GM19468 (cell line): Measurements from ENCODE around the gene RABGAP1L.
A peak's percentile ranks its signal among the peaks of the same experiment; 100 is the strongest.

Source experiments
- ATAC-seq: cut with Tn5 transposase; IDR thresholded peaks from one replicate; pipeline ENCODE4 v1.9.1; 2021; ENCODE audit warnings: mild to moderate bottlenecking, moderate library complexity, moderate number of reproducible peaks; ENCODE audit not compliant: unreplicated experiment; ENCODE audit errors: extremely low read depth

The RABGAP1L gene

GRCh38 chr1:174965362-174966007 is 806.2 kb downstream of the RABGAP1L start:
- no peak for ATAC-seq

- no peak for ATAC-seq
These were observed 806.8 kb downstream of the RABGAP1L start for GRCh38 chr1:174966008-174966572.

- ATAC-seq: no peak
These were observed 808.8 kb downstream of the RABGAP1L start for GRCh38 chr1:174967845-174968705.

GRCh38 chr1:174968750-174969244 is 809.5 kb downstream of the RABGAP1L start:
- ATAC-seq: peak; percentile 53

GRCh38 chr1:174969977-174970376 is 810.7 kb downstream of the RABGAP1L start:
- ATAC-seq: no peak

- ATAC-seq: no peak
These were observed 812.1 kb downstream of the RABGAP1L start for GRCh38 chr1:174971466-174971865.

GRCh38 chr1:174971902-174972301 is 812.6 kb downstream of the RABGAP1L start:
- ATAC-seq: no peak

- no peak for ATAC-seq
These were observed 815.4 kb downstream of the RABGAP1L start for GRCh38 chr1:174974711-174975119.

- ATAC-seq: no peak
These were observed 816.4 kb downstream of the RABGAP1L start for GRCh38 chr1:174975764-174976163.

GRCh38 chr1:174976436-174977108 is 817.3 kb downstream of the RABGAP1L start:
- no peak for ATAC-seq

- no peak for ATAC-seq
These were observed 823.8 kb downstream of the RABGAP1L start for GRCh38 chr1:174982971-174983689.

GRCh38 chr1:174984952-174985351 is 825.6 kb downstream of the RABGAP1L start:
- ATAC-seq: no peak

GRCh38 chr1:174988539-174988938 is 829.2 kb downstream of the RABGAP1L start:
- no peak for ATAC-seq

GRCh38 chr1:174988986-174989385 is 829.7 kb downstream of the RABGAP1L start:
- ATAC-seq: no peak

- ATAC-seq: no peak
These were observed 830.4 kb downstream of the RABGAP1L start for GRCh38 chr1:174989536-174990220.

- no peak for ATAC-seq
These were observed 831.2 kb downstream of the RABGAP1L start for GRCh38 chr1:174990382-174990999.

GRCh38 chr1:174991473-174991872 is 832.2 kb downstream of the RABGAP1L start:
- ATAC-seq: no peak

- ATAC-seq: no peak
These were observed 835.8 kb downstream of the RABGAP1L start for GRCh38 chr1:174995121-174995520.

GRCh38 chr1:174995916-174996315 is 836.6 kb downstream of the RABGAP1L start:
- no peak for ATAC-seq
